Left lobe of liver (tissue), 2 donors: ENCODE results near the gene MBNL1. TPM values are rescaled to one million over a fixed set of nuclear protein-coding genes. Genes with fewer than 3 reads are reported as not detected.
A peak's percentile ranks its signal among the peaks of the same experiment; 100 is the strongest.
"Not testable (repeated sequence)": the region's sequence is repeated elsewhere in the genome, so short reads cannot be mapped to it uniquely, and the experiment has no call there.

ENCODE experiments used
- ATAC-seq: fragments of 200-7000 bp; cut with Tn5 transposase; one replicate; pipeline ENCODE4 v1.9.1; 2020; ENCODE audit warnings: mild to moderate bottlenecking, moderate library complexity
- DNase-seq: peaks from one replicate; pipeline ENCODE4 v3.0.0-alpha.2; 2020; ENCODE audit warnings: low spot score
- total RNA-seq: library from RNA; stranded (reverse); gene quantifications from one replicate; pipeline ENCODE4 v1.2.1, GENCODE V29; 2021
- donor health status: DM: no; HTN: no; CAD: no; lungs with moderate emphysema.
- donor health status: DM: no; HTN: yes; CAD: no.

Gene MBNL1
- total RNA-seq, 1 donor from 2014 or later: 48.4 TPM

DNA sequence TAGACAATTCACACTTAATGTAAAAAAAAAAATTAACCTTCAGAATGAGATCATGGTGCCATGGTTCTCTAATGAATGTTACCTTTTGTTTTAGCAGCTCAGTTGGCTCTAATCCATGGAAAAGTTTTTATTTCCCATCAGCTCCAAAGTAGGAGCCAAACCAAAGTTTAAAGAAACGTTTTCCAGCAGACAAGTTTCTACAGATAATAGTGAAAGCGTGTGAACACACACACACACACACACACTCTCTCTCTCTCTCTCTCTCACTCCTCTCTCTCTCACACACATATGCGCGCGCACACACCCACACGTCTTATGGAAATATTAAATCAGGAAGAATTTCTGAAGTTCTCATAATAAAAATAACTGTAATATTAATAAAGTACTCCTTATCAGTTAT, 46.9 kb downstream of the MBNL1 start:
- ATAC-seq: peak; percentile 57

DNA sequence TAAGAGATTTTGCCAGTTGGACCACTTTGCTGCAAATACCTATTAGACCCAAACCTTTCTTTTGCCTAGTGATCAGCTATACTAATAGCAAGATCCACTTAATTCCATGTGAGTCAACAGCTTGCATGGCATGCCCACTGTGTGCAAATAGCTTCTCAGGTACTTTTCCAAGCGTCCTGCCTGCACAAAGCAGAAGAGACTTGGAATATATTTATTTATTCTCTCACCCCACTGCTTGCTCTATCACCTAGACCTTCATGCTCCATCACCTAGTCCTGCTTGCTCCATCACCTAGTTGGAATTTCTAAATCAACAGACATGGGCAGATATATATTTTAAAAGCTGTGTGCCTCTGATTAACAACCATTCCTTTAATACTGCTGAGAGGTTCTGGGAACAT, 47.6 kb downstream of the MBNL1 start:
- DNase-seq: no peak
- ATAC-seq: no peak

More for the DNA sequence above, 46.9 kb downstream of the MBNL1 start:
- no peak for DNase-seq

DNA sequence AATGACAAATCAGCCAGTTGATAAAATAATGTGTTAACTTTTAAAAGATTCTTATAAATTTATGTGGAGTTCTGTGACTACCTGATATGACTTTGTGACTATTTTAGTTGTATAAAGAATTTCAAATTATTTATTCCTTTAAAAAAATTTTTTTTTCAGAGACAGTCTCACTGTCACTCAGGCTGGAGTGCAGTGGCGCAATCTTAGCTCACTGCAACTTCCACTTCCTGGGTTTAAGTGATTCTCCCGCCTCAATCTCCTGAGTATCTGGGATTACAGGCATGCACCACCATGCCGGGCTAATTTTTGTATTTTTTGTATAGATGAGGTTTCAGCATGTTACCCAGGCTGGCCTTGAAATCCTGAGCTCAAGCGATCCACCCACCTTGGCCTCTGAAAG, 48.5 kb downstream of the MBNL1 start:
- ATAC-seq (no peak), DNase-seq (no peak)

DNA sequence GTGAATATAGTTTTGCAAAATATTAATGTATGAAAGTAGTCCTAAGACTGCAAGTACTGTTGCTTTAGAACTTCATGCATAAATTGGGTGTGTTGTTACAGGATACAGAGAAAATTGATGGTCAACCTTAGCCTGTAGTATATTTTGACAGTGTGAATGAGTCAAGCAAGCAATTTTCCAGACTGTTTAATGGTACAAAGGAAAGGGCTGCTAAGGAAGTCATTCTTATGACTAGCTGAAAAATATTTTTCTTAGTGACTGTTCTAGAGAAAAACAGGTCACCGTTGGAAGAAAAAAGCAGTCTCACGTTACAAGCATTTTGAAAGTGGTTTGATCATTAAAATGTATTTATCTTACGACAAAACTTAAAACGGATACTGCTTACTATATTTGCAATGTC, 49.2 kb downstream of the MBNL1 start:
- ATAC-seq (no peak), DNase-seq (no peak)

DNA sequence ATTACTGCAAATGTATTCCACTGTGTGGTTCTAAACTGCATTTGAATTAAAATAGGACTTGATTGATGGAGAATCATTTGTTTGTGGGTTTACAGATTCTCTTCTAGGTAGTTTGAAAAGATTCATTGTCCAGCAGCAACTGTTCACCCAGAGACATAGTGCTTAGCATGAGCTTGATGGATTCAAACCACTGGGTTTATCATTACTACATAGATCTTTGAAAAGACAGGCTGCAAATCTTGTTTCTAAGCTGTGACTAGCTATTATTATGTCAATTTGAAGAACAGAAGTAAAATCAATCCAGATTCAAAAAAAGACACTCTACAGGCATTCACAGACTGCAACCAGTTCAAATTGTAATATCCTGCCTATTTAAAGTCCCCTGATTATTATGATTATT, 49.8 kb downstream of the MBNL1 start:
- no peak for DNase-seq
- no peak for ATAC-seq

DNA sequence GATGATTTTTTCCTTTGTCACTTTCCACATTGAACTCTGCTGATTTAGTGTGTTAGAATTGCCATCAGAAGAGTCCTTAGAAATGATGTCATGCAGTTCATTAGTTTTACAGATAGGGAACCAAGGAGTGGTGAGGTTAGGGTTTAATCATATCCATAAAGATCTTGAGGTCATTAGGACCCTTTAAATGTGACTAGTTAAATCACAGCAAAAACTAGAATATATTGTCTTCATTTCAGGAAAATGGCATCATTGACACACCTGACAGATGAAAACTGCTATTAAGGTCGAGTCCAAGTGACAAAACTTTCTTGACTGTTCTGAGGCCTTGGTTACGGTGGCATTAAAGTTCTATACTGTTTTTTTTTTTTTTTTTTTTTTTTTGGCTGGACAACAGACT, 50.5 kb downstream of the MBNL1 start:
- DNase-seq (no peak), ATAC-seq (no peak)

DNA sequence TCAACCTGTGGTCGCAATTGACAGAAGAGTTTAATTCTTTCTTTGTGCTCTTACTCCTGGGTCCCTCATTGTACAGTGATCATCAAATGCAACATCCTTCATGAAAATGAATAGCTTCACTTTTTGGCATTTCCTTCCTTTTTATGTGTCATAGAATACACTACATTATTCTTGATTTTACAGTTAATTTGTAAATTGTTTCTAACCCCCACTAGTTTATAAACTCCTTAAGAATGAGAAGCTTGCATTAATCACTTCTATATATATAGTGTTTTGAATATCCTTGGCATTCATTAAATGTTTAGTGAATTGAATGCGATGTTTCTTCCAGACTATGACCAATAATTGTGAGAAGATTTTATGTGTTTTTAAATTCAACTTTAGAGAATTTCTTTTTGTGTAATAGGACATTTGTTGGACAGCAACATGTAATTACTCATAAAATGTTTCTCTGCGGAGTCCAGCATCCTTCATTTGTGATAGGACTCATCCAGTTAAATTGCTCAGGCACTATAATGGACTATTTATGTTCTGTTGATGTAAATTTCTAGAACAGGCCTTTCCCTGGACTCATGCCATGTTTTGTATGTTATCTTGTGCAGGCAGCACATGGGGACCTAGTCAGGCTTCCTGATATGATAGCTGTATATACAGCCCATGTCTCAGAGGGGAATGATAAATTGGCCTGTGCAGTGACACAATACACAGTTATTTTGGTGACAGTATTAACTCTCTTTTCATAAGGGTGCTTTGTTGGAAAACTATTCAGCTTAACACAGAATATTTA, 51.3 kb downstream of the MBNL1 start:
- no peak for DNase-seq

DNA sequence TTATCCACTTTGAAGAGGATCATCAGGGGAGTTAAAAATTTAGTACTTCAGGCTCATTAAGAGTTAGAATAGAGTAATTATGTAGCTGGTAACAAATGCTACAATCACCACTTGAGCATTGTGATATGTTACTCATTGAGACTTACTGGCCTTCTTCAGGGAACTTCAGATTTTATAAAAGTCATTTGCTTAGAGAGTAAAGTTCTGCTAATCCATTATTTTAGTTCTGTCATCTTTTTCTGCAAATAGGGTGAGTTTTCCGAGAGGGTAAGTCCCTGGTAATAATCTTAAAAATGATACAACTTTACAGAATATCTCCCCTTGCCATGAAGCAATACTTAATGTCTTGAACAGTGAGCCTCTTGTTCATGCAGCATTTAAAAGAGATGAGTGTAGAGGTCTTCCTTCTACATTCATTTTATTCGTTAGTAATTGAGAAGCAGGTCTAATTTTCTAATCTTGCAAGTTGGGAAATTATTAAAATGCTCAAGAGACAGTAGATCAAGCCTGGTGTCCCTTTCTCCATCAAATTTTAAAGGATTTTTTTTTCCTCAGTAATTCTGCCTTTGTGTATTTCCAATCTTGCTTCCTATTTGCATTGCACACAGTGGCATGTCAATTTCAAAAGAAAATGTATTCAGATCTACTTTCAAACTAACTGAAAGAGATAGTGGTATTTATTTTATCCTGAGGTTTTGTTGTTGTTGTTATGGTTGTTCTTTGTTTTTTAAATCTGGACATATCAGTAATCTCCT, 52.6 kb downstream of the MBNL1 start:
- no peak for DNase-seq
- ATAC-seq: no peak

More for the DNA sequence above, 51.3 kb downstream of the MBNL1 start:
- ATAC-seq: no peak

DNA sequence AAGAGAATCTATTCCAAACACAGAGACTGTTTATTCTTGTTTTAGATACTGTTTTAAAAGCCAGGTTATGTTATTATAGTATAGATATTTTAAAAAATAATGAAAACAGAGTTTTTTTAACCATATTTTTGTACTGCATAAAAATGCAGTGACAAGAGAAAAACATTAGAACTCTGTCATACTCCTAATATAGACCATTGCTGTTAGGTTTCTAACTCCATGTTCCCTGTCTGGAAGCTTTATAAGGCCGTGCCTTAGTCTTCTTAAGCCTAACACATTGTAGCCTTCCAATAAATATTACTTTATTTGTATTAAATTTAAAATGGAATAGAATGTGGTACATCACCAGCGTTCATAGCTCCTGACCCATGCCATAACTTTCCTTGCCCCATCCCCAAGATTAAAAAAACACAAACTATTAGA, 53.2 kb downstream of the MBNL1 start:
- no peak for DNase-seq
- ATAC-seq: no peak

DNA sequence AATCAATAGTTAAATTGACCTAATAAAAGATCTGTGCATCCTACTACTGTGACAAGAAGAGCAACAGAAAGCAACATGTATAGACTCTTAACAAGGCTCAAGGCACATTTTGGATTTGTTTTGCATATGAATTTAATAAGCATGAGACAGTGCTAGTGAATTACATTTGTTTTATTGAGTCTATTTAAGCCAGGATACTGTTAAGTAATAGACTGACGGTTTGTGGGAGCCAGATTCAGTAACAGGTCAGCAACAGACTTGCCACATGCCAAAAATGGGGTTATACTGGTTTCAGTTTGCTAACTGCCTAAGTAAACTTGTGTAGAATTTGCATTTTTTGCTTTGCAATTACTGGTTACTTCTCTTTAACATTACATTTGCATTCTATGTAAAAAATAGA, 54.0 kb downstream of the MBNL1 start:
- no peak for DNase-seq
- peak; percentile 87 for ATAC-seq

DNA sequence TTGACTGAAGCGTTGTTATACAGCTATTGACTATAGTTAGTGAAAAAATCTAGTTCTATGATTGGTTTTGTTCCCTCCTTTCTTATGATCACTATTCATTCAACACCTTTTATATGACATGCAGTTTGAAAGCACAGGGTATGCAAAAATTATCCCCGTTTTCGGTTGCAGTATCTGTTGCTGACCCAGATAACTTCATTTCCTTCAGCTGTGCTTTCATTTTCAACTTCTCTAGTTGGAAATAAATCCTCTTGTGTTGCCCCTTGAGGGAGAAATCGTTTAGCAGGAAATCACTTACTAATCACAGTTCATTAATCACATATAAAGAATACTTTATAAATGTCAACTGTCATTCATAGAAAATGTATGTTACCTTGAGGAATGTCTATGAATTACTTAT, 55.1 kb downstream of the MBNL1 start:
- no peak for DNase-seq
- peak; percentile 38 for ATAC-seq

DNA sequence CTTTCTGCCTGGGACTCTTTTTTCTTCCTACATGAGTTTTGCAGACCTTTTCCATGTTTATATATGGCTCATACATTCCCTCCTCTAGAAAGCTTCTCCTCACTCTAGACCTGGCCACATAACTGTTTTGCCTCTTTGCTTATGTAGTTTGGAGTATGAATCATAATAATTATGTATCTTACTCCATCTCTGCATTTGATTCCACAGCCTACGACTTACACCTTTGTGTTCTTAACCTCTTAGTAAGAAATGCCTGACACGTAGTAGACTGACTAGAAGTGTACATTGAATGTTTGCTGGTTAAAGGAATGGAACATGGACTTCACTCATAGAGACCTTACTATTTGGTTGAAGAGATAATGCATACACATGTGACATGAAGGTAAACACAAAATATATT, 56.4 kb downstream of the MBNL1 start:
- ATAC-seq: no peak
- DNase-seq: no peak

DNA sequence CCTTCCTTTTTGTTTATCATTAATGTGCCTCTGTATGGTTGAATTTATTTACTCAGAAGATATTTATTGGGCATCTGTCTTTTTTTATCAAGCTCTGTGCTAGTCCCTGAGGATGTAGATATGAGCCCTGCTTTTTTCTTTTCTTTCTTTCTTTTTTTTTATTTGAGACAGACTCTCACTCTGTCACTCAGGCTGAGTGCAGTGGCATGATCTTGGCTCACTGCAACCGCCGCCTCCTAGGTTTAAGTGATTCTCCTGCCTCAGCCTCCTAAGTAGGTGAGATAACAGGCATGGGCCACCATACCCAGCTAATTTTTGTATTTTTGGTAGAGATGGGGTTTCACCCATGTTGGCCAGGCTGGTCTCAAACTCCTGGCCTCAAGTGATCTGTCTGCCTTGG, 58.5 kb downstream of the MBNL1 start:
- ATAC-seq (no peak), DNase-seq (no peak)

DNA sequence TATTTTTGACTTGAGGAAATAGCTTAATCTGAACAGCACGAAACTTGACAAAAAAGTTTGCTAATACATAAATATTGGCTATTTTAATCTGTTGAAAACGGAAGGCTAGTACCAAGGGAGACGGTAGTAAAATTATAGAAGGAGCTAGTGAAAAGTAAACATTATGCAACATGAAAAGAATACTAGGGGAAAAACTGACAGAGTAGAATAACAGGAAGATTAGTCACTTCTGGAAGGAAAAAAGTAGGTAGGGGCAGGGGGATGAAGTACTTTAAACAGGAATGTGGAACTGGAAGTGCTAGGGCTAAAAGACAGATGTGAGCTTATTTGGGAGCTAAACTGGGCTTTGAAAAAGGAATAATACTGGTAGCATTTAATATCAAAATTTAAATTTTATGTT, 60.1 kb downstream of the MBNL1 start:
- no peak for DNase-seq
- peak; percentile 54 for ATAC-seq

DNA sequence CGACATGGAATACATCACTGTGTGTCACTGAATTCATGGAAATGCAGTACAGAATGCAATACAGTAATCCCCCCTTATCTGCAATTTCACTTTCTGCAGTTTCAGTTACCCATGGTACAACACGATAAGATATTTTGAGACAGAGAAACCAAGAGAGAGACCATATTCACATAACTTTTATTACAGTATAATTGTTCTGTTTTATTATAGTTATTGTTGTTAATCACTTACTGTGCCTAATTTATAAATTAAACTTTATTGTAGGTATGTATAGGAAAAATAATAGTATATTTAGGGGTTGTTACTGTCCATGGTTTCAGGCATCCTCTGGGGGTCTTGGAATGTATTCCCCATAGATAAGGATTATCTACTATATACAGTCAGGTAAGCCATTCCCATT, 61.8 kb downstream of the MBNL1 start:
- DNase-seq (no peak), ATAC-seq (no peak)

DNA sequence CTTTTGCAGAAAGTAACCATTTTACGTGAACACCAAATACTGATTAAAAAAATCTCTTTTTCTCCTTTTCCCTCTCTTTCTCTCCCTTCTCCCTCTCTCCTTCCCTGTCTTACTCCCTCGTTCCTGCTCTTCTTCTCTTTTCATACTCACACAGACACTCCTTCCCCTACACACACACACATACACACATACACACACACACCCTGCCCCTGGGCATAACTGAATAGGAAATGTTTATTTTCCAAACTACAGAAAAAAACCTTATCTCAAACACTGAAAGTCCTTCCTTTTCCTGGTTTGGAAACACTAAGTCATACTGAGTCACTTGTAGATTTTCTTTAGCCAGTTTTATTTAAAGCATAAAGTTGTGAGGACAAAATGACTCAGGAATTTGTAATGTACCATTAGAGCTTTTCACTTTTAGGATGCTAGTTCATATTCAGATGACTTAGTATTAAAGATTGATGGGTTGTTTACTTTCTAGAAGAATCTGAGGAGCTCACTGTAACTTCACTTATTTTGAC, 62.4 kb downstream of the MBNL1 start:
- peak; percentile 46 for ATAC-seq
- DNase-seq: no peak

DNA sequence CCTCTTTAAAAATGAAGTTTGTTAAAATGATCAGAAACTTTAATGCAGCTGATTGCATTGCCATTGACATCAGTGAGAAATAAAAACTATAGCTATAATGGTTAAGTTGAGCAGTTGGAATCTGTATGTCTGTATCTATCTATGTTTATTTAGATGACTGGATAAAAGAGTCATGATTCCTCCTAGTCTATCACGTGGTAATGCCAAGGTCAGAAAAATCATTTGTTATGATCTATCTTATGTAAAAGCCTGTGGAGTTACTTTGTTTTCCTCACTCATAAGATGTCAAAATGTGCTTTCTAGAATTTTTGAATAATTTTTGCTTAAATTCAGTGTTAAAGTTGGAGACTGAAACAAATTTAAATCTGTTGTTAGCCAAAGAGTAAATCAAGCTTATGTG, 63.3 kb downstream of the MBNL1 start:
- no peak for ATAC-seq
- DNase-seq: no peak

DNA sequence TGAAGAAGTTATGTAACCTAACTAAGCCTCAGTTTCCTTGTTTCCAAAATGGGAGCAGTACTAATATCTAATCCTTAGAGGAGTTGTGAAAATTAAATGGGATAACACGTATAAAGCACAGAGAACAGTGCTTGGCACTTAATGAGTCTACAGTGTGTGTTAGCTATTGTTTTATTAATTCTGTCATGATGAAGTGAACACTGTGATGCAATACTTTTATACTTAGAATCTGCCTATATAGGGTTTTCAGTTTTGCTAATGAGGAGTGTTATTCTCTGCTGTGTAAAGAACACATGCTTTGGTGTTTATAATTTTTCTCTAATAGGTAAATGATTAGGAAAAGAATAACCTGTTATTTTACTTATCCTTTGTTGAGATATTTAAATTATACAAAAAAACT, 65.2 kb downstream of the MBNL1 start:
- DNase-seq (no peak), ATAC-seq (no peak)

DNA sequence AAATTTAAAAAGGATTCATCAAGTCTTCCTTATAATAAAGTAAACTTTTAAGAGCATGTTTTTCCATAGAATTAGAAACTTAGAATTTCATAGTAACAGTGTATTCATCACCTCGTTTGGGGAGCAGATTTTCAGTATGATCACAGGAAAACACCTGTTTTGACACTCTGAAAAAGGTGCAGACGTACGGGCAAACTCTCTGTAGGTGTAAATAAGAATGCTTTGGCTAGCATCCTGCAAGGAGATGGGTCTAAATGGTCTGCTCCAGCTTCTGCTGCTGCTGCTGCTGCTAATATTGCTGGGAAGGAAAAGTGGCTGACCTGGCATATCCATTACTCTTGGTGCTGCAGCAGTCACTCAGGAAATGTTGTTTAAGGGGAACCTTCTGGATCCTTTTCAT, 66.0 kb downstream of the MBNL1 start:
- ATAC-seq (no peak), DNase-seq (no peak)

DNA sequence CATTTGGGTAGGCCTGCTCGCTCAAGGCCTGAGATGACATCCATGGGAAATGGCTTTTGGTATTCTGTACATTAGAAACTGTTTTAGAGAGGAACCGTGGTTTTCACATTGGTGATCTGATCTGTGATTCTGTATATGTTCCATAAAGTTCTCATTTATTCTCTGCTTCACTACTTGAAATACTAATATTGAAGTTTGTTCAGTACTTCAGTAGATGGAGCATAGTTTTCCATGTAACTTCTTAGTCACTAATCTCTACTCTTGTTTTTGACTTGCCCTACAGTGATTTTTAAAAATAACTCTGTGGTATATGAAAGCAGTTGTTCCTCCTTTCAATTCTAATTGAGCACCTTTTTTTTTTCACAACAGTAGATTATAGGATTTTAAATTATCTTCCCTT, 66.5 kb downstream of the MBNL1 start:
- ATAC-seq: no peak
- no peak for DNase-seq

DNA sequence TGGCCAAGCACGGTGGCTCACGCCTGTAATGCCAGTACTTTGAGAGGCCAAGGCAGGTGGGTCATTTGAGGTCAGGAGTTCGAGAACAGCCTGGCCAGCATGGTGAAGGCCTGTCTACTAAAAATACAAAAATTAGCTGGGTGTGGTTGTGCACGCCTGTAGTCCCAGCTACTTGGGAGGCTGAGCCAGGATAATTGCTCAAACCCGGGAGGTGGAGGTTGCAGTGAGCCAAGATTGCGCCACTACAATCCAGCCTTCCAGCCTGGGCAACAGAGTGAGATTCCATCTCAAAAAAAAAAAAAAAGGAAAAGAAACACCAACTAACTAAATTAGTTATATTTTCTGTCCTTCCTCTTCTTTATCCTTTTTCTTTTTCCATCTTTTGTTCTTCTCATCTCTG, 68.6 kb downstream of the MBNL1 start:
- not testable (repeated sequence) for DNase-seq

DNA sequence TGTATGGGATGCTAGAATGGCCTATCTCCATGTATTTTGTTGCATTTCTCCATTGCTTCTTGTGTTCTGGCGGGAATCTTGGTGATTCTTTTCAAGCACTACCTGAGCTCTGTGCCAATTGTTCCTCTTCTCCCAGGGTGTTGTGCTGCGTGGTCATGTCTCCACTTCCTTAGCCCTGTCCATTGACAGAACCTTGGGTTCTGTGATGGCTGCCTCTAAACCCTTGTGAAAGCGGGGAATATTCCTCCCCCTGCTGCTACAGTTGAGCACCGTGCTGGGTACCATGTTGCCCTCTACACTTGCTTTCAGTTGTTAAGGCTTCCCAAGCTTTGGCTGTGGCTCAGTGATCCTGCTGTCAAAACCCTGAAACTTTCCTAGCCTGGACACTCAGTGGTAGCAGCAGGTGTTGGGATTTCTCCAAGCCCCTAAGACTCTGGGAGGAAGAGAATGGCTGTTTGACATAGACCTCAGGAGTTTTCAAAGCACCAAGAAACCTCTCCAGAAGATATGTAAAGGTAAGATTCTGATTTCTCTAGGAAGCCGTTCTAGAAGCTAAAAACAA, 69.5 kb downstream of the MBNL1 start:
- no peak for ATAC-seq

More for the DNA sequence above, 68.6 kb downstream of the MBNL1 start:
- peak; percentile 62 for ATAC-seq

More for the DNA sequence above, 69.5 kb downstream of the MBNL1 start:
- DNase-seq: no peak
